ENCODE measurements around the gene TMCC1. TPM values are rescaled to one million over a fixed set of nuclear protein-coding genes. Genes with fewer than 3 reads are reported as not detected.
"Not testable (repeated sequence)": the region's sequence is repeated elsewhere in the genome, so short reads cannot be mapped to it uniquely, and the experiment has no call there.

Gene TMCC1
- total RNA-seq, 2 experiments from 2014 or later = 15.9 to 16.8 TPM

DNA sequence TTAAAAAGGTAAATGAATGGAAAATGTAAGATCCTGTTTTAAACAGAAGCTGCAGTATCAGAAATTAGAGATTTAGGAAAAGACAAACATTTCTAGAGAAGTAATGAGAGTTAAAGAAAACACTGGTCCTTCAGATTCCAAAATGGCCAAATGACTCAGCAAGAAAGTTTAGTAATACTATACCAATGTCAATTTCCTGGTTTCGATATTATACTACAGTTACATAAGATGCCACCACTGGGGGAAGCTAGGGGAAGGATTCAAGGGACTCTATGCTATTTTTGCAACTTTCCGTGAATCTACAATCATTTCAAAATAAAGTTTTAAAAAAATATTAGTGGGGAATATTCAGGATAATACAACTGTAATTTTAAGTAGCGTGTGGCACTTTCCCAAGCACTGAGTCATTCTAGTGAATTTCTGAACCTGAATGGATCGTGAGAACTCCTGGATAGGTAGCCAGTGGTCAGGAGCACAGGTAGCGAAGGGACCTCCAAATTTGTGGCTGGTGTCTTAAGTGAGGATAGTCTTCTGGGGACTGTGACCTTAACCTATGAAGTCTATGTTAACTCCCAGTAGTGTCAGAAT is 37.6 kb downstream of the TMCC1 start:
- Mint-ChIP-seq H3K9me3 (ENCODE audit: insufficient read depth) (peaks cover 8% of the 10 kb centered on the region), H3K27ac (no peak overlapping the region), H3K4me3 (no peak overlapping the region), H3K36me3 (ENCODE audit: low read depth) (peaks cover 39% of the 10 kb centered on the region), H3K27me3 (ENCODE audit: low read depth) (no peaks in the 10 kb centered on the region), H3K4me1 (ENCODE audit: low read depth) (peaks cover 4% of the 10 kb centered on the region)
- DNase-seq (no peak), ATAC-seq (no peak)
- ChIA-PET CTCF (no interaction called here), POLR2A (no interaction called here)

DNA sequence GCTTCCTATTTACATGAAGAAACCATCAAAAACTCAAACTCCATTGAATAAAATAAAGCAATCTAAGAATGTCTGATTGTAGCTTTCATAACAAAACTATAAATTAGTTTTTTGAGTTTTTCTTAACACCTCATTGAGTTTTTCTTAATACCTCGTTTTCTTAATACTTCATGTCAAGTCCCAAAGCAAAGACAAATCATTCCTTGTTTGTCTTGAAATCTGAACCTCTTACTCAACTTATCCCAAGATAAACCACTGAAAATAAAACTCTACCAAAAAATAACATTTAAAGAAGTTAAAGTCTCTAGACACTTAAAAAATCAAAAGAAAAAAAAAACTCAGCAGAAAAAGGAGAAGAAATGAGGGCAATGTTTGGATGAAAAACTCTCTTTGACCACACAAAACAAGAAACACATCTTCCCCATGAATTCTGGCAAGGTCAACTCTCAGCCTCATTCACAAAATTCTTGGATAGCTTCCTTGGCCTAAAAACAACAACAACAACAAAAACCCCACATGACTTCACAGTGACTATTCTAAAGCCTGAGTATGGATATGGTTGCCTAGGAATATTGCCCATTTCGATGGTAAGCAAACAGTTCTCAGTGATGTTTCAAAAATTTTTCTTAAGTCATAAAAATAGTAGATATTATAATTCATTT is 38.2 kb downstream of the TMCC1 start:
- Mint-ChIP-seq H3K27me3 (ENCODE audit: low read depth) (no peaks in the 10 kb centered on the region), H3K36me3 (ENCODE audit: low read depth) (peaks cover 42% of the 10 kb centered on the region), H3K4me3 (no peak overlapping the region), H3K27ac (no peak overlapping the region), H3K9me3 (ENCODE audit: insufficient read depth) (peaks cover 10% of the 10 kb centered on the region), H3K4me1 (ENCODE audit: low read depth) (peaks cover 4% of the 10 kb centered on the region)
- DNase-seq = no peak
- POLR2A ChIA-PET = no interaction called here
- ATAC-seq = no peak
- CTCF ChIA-PET = no interaction called here

GRCh38 chr3:129854460-129854859 is 39.1 kb downstream of the TMCC1 start:
- H3K27ac Mint-ChIP-seq = no peak overlapping the region
- peaks cover 10% of the 10 kb centered on the region for H3K9me3 Mint-ChIP-seq (ENCODE audit: insufficient read depth)
- ChIA-PET CTCF (no interaction called here), POLR2A (no interaction called here)
- ATAC-seq = no peak
- DNase-seq = no peak
- H3K4me1 Mint-ChIP-seq (ENCODE audit: low read depth) = peaks cover 4% of the 10 kb centered on the region
- no peak overlapping the region for H3K4me3 Mint-ChIP-seq
- H3K27me3 Mint-ChIP-seq (ENCODE audit: low read depth) = no peaks in the 10 kb centered on the region
- H3K36me3 Mint-ChIP-seq (ENCODE audit: low read depth) = peaks cover 46% of the 10 kb centered on the region

DNA sequence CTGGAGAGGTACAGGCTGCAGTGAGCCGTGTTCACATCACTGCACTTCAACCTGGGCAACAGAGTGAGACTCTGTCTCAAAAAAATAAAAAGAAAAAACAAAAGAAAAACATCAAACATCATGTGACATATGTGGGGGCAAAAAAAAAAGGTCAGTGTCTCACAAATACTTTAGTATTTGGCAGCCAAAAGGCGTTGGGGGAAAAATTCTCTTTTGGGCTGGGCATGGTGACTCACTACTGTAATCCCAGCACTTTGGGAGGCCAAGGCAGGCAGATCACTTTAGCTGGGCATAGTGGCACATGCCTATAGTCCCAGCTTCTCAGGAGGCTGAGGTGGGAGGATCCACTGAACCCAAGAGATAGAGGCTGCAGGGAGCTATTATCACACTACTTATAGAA is 47.6 kb downstream of the TMCC1 start:
- CTCF ChIA-PET = interaction anchor here (1.3 kb wide), 1 partner anchor 15 kb away, joined by 3 read pairs; no protein-coding TSS in a partner anchor
- no peak overlapping the region for H3K27ac Mint-ChIP-seq

GRCh38 chr3:129840707-129841360 is 52.7 kb downstream of the TMCC1 start:
- Mint-ChIP-seq H3K4me3 (no peak overlapping the region), H3K27me3 (ENCODE audit: low read depth) (no peaks in the 10 kb centered on the region), H3K9me3 (ENCODE audit: insufficient read depth) (peaks cover 6% of the 10 kb centered on the region), H3K36me3 (ENCODE audit: low read depth) (peaks cover 14% of the 10 kb centered on the region), H3K27ac (no peak overlapping the region), H3K4me1 (ENCODE audit: low read depth) (no peaks in the 10 kb centered on the region)
- ChIA-PET CTCF (no interaction called here), POLR2A (interaction anchor here (0.6 kb wide), 1 partner anchor 219 kb away, joined by 3 read pairs; no protein-coding TSS in a partner anchor)
- DNase-seq (no peak), ATAC-seq (no peak)

More for the DNA sequence above, 47.6 kb downstream of the TMCC1 start:
- Mint-ChIP-seq H3K4me1 (ENCODE audit: low read depth) (no peaks in the 10 kb centered on the region), H3K27me3 (ENCODE audit: low read depth) (no peaks in the 10 kb centered on the region), H3K9me3 (ENCODE audit: insufficient read depth) (peaks cover 8% of the 10 kb centered on the region), H3K36me3 (ENCODE audit: low read depth) (peaks cover 24% of the 10 kb centered on the region), H3K4me3 (no peak overlapping the region)
- ATAC-seq (no peak), DNase-seq (no peak)
- POLR2A ChIA-PET = no interaction called here

DNA sequence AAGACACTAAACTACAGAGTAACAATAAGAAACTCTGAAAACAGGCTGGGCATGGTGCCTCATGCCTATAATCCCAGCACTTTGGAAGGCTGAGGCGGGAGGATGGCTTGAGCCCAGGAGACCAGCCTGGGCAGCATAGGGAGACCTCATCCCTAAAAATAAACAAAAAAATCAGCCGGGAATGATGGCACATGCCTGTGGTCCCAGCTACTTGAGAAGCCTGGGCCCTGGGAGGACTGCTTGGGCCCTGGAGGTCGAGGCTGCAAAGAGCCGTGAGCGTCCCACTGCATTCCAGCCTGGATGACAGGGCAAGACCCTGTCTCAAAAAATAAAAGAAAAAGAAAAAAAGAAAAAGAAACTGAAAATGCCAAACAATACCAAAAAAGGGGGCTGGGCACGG is 55.4 kb downstream of the TMCC1 start:
- ATAC-seq (no peak), DNase-seq (no peak)
- no peaks in the 10 kb centered on the region for H3K27me3 Mint-ChIP-seq (ENCODE audit: low read depth)
- peaks cover 11% of the 10 kb centered on the region for H3K36me3 Mint-ChIP-seq (ENCODE audit: low read depth)
- no peak overlapping the region for H3K4me3 Mint-ChIP-seq
- H3K27ac Mint-ChIP-seq = no peak overlapping the region
- POLR2A ChIA-PET = no interaction called here
- no peaks in the 10 kb centered on the region for H3K4me1 Mint-ChIP-seq (ENCODE audit: low read depth)
- CTCF ChIA-PET = interaction anchor here (1.4 kb wide), 1 partner anchor 96 kb away, joined by 3 read pairs; no protein-coding TSS in a partner anchor
- H3K9me3 Mint-ChIP-seq (ENCODE audit: insufficient read depth) = no peaks in the 10 kb centered on the region

GRCh38 chr3:129837065-129837642 is 56.4 kb downstream of the TMCC1 start:
- no peak for ATAC-seq
- H3K4me3 Mint-ChIP-seq = no peak overlapping the region
- no peak overlapping the region for H3K27ac Mint-ChIP-seq
- ChIA-PET POLR2A (no interaction called here), CTCF (interaction anchor here (1.0 to 1.4 kb wide), 3 partner anchors 14 to 209 kb away, joined by 3 read pairs; no protein-coding TSS in a partner anchor)
- no peaks in the 10 kb centered on the region for H3K4me1 Mint-ChIP-seq (ENCODE audit: low read depth)
- H3K36me3 Mint-ChIP-seq (ENCODE audit: low read depth) = peaks cover 11% of the 10 kb centered on the region
- H3K27me3 Mint-ChIP-seq (ENCODE audit: low read depth) = no peaks in the 10 kb centered on the region
- DNase-seq = no peak
- no peaks in the 10 kb centered on the region for H3K9me3 Mint-ChIP-seq (ENCODE audit: insufficient read depth)

- DNase-seq (no peak), ATAC-seq (no peak)
- no peak overlapping the region for H3K27ac Mint-ChIP-seq
- no peaks in the 10 kb centered on the region for H3K27me3 Mint-ChIP-seq (ENCODE audit: low read depth)
- POLR2A ChIA-PET = no interaction called here
- H3K36me3 Mint-ChIP-seq (ENCODE audit: low read depth) = peaks cover 7% of the 10 kb centered on the region
- no peaks in the 10 kb centered on the region for H3K4me1 Mint-ChIP-seq (ENCODE audit: low read depth)
- CTCF ChIA-PET = interaction anchor here (1.0 to 1.2 kb wide), 2 partner anchors 14 to 208 kb away, joined by 3 read pairs; no protein-coding TSS in a partner anchor
- no peaks in the 10 kb centered on the region for H3K9me3 Mint-ChIP-seq (ENCODE audit: insufficient read depth)
- H3K4me3 Mint-ChIP-seq = no peak overlapping the region
Observed at GRCh38 chr3:129836381-129837064, 57.0 kb downstream of the TMCC1 start.

DNA sequence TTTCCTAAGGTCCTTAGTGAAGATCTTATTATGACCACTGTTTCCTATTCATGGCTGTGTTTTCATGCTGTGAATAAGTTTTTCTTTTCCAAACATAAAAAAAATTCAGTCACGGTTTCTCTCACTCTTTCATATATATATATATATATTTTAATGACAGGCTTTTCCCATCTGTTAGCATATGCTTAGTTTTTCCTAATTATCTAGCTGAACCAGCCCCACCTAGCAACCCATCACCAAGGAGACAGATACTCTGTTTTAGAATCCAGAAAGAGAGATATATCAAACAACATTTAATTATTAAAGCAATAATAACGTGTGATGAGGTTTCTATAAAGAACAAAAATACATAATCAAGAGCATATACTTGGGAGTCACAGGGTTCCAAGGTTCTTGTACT is 58.3 kb downstream of the TMCC1 start:
- ATAC-seq (no peak), DNase-seq (no peak)
- Mint-ChIP-seq H3K4me3 (no peak overlapping the region), H3K27ac (no peak overlapping the region), H3K9me3 (ENCODE audit: insufficient read depth) (no peaks in the 10 kb centered on the region), H3K27me3 (ENCODE audit: low read depth) (no peaks in the 10 kb centered on the region), H3K36me3 (ENCODE audit: low read depth) (no peaks in the 10 kb centered on the region), H3K4me1 (ENCODE audit: low read depth) (no peaks in the 10 kb centered on the region)
- POLR2A ChIA-PET = no interaction called here
- CTCF ChIA-PET = interaction anchor here (1.3 to 1.9 kb wide), 3 partner anchors 10 to 207 kb away, joined by 3 to 4 read pairs (median 4); no protein-coding TSS in a partner anchor

- Mint-ChIP-seq H3K9me3 (ENCODE audit: insufficient read depth) (no peaks in the 10 kb centered on the region), H3K4me1 (ENCODE audit: low read depth) (no peaks in the 10 kb centered on the region), H3K27me3 (ENCODE audit: low read depth) (no peaks in the 10 kb centered on the region), H3K36me3 (ENCODE audit: low read depth) (no peaks in the 10 kb centered on the region), H3K4me3 (no peak overlapping the region), H3K27ac (no peak overlapping the region)
- no peak for ATAC-seq
- CTCF ChIA-PET = interaction anchor here (1.3 to 1.9 kb wide), 3 partner anchors 9 to 207 kb away, joined by 3 to 4 read pairs (median 4); no protein-coding TSS in a partner anchor
- POLR2A ChIA-PET = no interaction called here
- DNase-seq = no peak
Observed at GRCh38 chr3:129834580-129834979, 58.9 kb downstream of the TMCC1 start.

- H3K27ac Mint-ChIP-seq; H3K36me3 Mint-ChIP-seq (ENCODE audit: low read depth); ATAC-seq; H3K4me3 Mint-ChIP-seq; DNase-seq; POLR2A ChIA-PET; H3K9me3 Mint-ChIP-seq (ENCODE audit: insufficient read depth); H3K27me3 Mint-ChIP-seq (ENCODE audit: low read depth): not testable (repeated sequence)
- peaks cover 15% of the 10 kb centered on the region for H3K4me1 Mint-ChIP-seq (ENCODE audit: low read depth)
- CTCF ChIA-PET = interaction anchor here (1.1 to 1.5 kb wide), 4 partner anchors 8 to 266 kb away, joined by 3 to 4 read pairs (median 3); no protein-coding TSS in a partner anchor
Observed at GRCh38 chr3:129831942-129832341, 61.6 kb downstream of the TMCC1 start.

Data from activated CD8-positive, alpha-beta T cell treated with anti-CD3 and anti-CD28 coated beads, Interleukin-2, amount 10 ng/mL, durations not matched to agents 7 days and 5 days (primary cell).